Stimulated activated CD4-positive, alpha-beta T cell treated with anti-CD3 and anti-CD28 coated beads, Interleukin-4, amount 100 ng/mL, for 48 hours (primary cell): Measurements from ENCODE around the gene SHLD1.
A peak's percentile ranks its signal among the peaks of the same experiment; 100 is the strongest.
"Not testable (repeated sequence)": the region's sequence is repeated elsewhere in the genome, so short reads cannot be mapped to it uniquely, and the experiment has no call there.

ENCODE experiments used
- DNase-seq, 2 donors: peaks; one replicate each; pipeline ENCODE4 v3.0.0-alpha.2; 2020; ENCODE audit warnings: low read depth in 2 of 2

Gene SHLD1

GRCh38 chr20:5749952-5750779, at the start of gene SHLD1:
TSS of gene SHLD1 (plus strand) at chr20:5750401. CDS start at chr20:5772866, 22,465 bp downstream.
- peak; percentile 68 to 77 for DNase-seq

- DNase-seq: not testable (repeated sequence)
Observed at GRCh38 chr20:5702339-5702738, 47.9 kb upstream of the SHLD1 start.

GRCh38 chr20:5703681-5704101, 46.5 kb upstream of the SHLD1 start:
- no peak for DNase-seq

GRCh38 chr20:5705827-5706226, 44.4 kb upstream of the SHLD1 start:
- no peak for DNase-seq

GRCh38 chr20:5706797-5707196, 43.4 kb upstream of the SHLD1 start:
- no peak for DNase-seq

GRCh38 chr20:5710551-5710950, 39.6 kb upstream of the SHLD1 start:
- DNase-seq: no peak

- DNase-seq: peak; percentile 27 to 33
Observed at GRCh38 chr20:5714261-5715041, 35.8 kb upstream of the SHLD1 start.

- DNase-seq: no peak
Observed at GRCh38 chr20:5715071-5715841, 34.9 kb upstream of the SHLD1 start.

- no peak for DNase-seq
Observed at GRCh38 chr20:5716953-5717352, 33.2 kb upstream of the SHLD1 start.

GRCh38 chr20:5718896-5719595, 31.2 kb upstream of the SHLD1 start:
- no peak for DNase-seq

- DNase-seq: no peak
Observed at GRCh38 chr20:5719861-5720403, 30.3 kb upstream of the SHLD1 start.

- DNase-seq: no peak
Observed at GRCh38 chr20:5720696-5721095, 29.5 kb upstream of the SHLD1 start.

- DNase-seq: not testable (repeated sequence)
Observed at GRCh38 chr20:5721356-5721755, 28.8 kb upstream of the SHLD1 start.

- no peak for DNase-seq
Observed at GRCh38 chr20:5722927-5723326, 27.3 kb upstream of the SHLD1 start.

GRCh38 chr20:5725183-5725463, 25.1 kb upstream of the SHLD1 start:
- DNase-seq: not testable (repeated sequence)

- no peak for DNase-seq
Observed at GRCh38 chr20:5727018-5727515, 23.1 kb upstream of the SHLD1 start.

GRCh38 chr20:5729348-5729747, 20.9 kb upstream of the SHLD1 start:
- no peak for DNase-seq

GRCh38 chr20:5730131-5730530, 20.1 kb upstream of the SHLD1 start:
- no peak for DNase-seq

GRCh38 chr20:5731753-5732366, 18.3 kb upstream of the SHLD1 start:
- DNase-seq: no peak

- no peak for DNase-seq
Observed at GRCh38 chr20:5734602-5735001, 15.6 kb upstream of the SHLD1 start.
